ENCODE data around the gene INPPL1.

Gene INPPL1

GRCh38 chr11:72234920-72235319 is 10.4 kb downstream of the INPPL1 start:
- Histone ChIP-seq H3F3A (ENCODE audit: insufficient read depth, low read length) (no peaks in the 10 kb centered on the region), H3K4me1 (ENCODE audit: low read length) (no peaks in the 10 kb centered on the region), H3K9me3 (replicated peaks; ENCODE audit: insufficient read depth, low read length) (no peaks in the 10 kb centered on the region), H2AFZ (ENCODE audit: low read length) (no peak overlapping the region), H4K20me1 (ENCODE audit: insufficient read depth, low read length) (no peaks in the 10 kb centered on the region), H3K79me2 (ENCODE audit: low read length) (no peaks in the 10 kb centered on the region), H3K9me2 (replicated peaks; ENCODE audit: insufficient read depth, low read length) (no peaks in the 10 kb centered on the region), H3K4me3 (ENCODE audit: low read length) (no peak overlapping the region), H3K27ac (ENCODE audit: low read length) (no peak overlapping the region), H3K9ac (ENCODE audit: low read length) (no peak overlapping the region), H3K27me3 (replicated peaks; ENCODE audit: insufficient read depth, low read length) (peaks cover 9% of the 10 kb centered on the region), H3K36me3 (replicated peaks; ENCODE audit: insufficient read depth, low read length) (no peaks in the 10 kb centered on the region), H3K4me2 (ENCODE audit: low read depth, low read length) (no peak overlapping the region)
- TF ChIP-seq EZH2phosphoT487 (IDR thresholded peaks at IDR 0.05; ENCODE audit: low read length) (no peak), EZH2 (optimal IDR thresholded peaks at IDR 0.05; ENCODE audit: low read depth, low read length) (no peak), CTCF (IDR thresholded peaks at IDR 0.05; ENCODE audit: low read length) (no peak)
- no peak for DNase-seq

GRCh38 chr11:72235351-72236057 is 10.9 kb downstream of the INPPL1 start:
- Histone ChIP-seq H3K36me3 (replicated peaks; ENCODE audit: insufficient read depth, low read length) (no peaks in the 10 kb centered on the region), H3K4me1 (ENCODE audit: low read length) (no peaks in the 10 kb centered on the region)

GRCh38 chr11:72236083-72236697 is 11.6 kb downstream of the INPPL1 start:
- Histone ChIP-seq H3K9ac (ENCODE audit: low read length) (no peak overlapping the region), H3K4me3 (ENCODE audit: low read length) (no peak overlapping the region), H3K4me2 (ENCODE audit: low read depth, low read length) (no peak overlapping the region), H3K79me2 (ENCODE audit: low read length) (no peaks in the 10 kb centered on the region), H3K36me3 (replicated peaks; ENCODE audit: insufficient read depth, low read length) (no peaks in the 10 kb centered on the region), H3K4me1 (ENCODE audit: low read length) (no peaks in the 10 kb centered on the region), H3K9me3 (replicated peaks; ENCODE audit: insufficient read depth, low read length) (no peaks in the 10 kb centered on the region), H3K27me3 (replicated peaks; ENCODE audit: insufficient read depth, low read length) (peaks cover 22% of the 10 kb centered on the region), H4K20me1 (ENCODE audit: insufficient read depth, low read length) (no peaks in the 10 kb centered on the region), H3K27ac (ENCODE audit: low read length) (no peak overlapping the region), H3F3A (ENCODE audit: insufficient read depth, low read length) (no peaks in the 10 kb centered on the region), H2AFZ (ENCODE audit: low read length) (no peak overlapping the region), H3K9me2 (replicated peaks; ENCODE audit: insufficient read depth, low read length) (no peaks in the 10 kb centered on the region)
- TF ChIP-seq EZH2 (optimal IDR thresholded peaks at IDR 0.05; ENCODE audit: low read depth, low read length) (no peak), EZH2phosphoT487 (IDR thresholded peaks at IDR 0.05; ENCODE audit: low read length) (no peak), CTCF (IDR thresholded peaks at IDR 0.05; ENCODE audit: low read length) (no peak)
- DNase-seq = no peak

More at GRCh38 chr11:72235351-72236057, 10.9 kb downstream of the INPPL1 start:
- TF ChIP-seq EZH2 (optimal IDR thresholded peaks at IDR 0.05; ENCODE audit: low read depth, low read length) (no peak), CTCF (IDR thresholded peaks at IDR 0.05; ENCODE audit: low read length) (no peak), EZH2phosphoT487 (IDR thresholded peaks at IDR 0.05; ENCODE audit: low read length) (no peak)
- Histone ChIP-seq H3K4me2 (ENCODE audit: low read depth, low read length) (no peak overlapping the region), H3K4me3 (ENCODE audit: low read length) (no peak overlapping the region), H3K9me3 (replicated peaks; ENCODE audit: insufficient read depth, low read length) (no peaks in the 10 kb centered on the region), H4K20me1 (ENCODE audit: insufficient read depth, low read length) (no peaks in the 10 kb centered on the region), H3F3A (ENCODE audit: insufficient read depth, low read length) (no peaks in the 10 kb centered on the region), H3K9ac (ENCODE audit: low read length) (no peak overlapping the region), H3K79me2 (ENCODE audit: low read length) (no peaks in the 10 kb centered on the region), H3K27me3 (replicated peaks; ENCODE audit: insufficient read depth, low read length) (peaks cover 15% of the 10 kb centered on the region), H3K27ac (ENCODE audit: low read length) (no peak overlapping the region), H3K9me2 (replicated peaks; ENCODE audit: insufficient read depth, low read length) (no peaks in the 10 kb centered on the region), H2AFZ (ENCODE audit: low read length) (no peak overlapping the region)
- no peak for DNase-seq

Data from MM.1S (cell line).